Fibroblast of pulmonary artery (primary cell): ENCODE data around the gene ACSL5.

Source experiments
- DNase-seq: peaks from one replicate; pipeline ENCODE4 v3.0.0-alpha.2; 2010; ENCODE audit warnings: low read depth
- H3K4me3 ChIP-seq: replicated peaks from 2 replicates; pipeline ENCODE4 v1.5.1; 2011; ENCODE audit warnings: low read depth, mild to moderate bottlenecking, control low read depth, low read length, moderate library complexity
- CTCF ChIP-seq: IDR thresholded peaks from 2 replicates; pipeline ENCODE4 v1.5.1; 2011; ENCODE audit warnings: mild to moderate bottlenecking, control low read depth, low read length, inconsistent platforms; ENCODE audit errors: missing control alignments

The ACSL5 gene, protein sequence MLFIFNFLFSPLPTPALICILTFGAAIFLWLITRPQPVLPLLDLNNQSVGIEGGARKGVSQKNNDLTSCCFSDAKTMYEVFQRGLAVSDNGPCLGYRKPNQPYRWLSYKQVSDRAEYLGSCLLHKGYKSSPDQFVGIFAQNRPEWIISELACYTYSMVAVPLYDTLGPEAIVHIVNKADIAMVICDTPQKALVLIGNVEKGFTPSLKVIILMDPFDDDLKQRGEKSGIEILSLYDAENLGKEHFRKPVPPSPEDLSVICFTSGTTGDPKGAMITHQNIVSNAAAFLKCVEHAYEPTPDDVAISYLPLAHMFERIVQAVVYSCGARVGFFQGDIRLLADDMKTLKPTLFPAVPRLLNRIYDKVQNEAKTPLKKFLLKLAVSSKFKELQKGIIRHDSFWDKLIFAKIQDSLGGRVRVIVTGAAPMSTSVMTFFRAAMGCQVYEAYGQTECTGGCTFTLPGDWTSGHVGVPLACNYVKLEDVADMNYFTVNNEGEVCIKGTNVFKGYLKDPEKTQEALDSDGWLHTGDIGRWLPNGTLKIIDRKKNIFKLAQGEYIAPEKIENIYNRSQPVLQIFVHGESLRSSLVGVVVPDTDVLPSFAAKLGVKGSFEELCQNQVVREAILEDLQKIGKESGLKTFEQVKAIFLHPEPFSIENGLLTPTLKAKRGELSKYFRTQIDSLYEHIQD

DNA sequence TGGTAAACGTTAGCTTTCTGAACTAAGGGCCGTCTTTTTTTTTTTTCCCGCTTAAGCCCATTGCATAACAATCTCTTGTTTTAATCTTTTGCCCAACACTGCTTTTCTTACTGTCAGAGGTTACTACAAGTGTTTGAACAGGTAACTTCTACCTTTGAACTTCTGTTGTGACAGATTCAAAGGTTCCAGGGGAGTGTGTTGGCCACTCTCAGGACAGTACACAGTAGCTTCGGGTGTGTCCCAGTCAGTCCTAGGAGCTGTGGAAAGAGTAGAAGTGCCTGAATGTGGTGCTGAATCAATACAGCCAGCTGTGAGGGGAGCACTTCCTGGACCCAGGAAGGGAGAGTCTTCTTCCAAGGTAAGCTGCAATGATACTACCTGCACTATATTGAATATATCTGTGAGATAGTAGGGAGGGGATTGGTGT, at the start of gene ACSL5:
Gene ACSL5, plus strand, starts transcription at position 205 of the 427 bp plus-strand sequence. CDS start 20,831 bp downstream, outside the sequence.
- H3K4me3 ChIP-seq = no peak within 1 kb of the TSS
- no peak for TF ChIP-seq CTCF
- DNase-seq = no peak

DNA sequence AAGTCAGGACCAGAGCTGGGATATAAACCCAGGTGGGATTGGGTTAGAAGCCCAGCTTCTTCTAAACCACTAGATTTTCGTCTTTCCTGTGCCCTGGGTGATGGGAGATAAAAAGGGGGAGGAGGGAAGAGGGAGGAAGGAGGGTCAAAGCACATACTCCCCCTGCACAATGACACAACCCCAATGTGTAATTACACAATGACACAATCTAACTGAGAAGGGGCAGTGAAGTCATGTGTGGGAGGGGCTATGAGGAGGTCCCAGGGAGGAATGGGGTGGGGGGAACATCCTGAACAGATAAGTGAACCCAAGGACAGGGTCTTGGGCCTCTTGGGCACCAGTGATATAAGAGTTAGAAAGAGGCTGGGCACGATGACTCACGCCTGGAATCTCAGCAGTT, 46.2 kb upstream of the ACSL5 start:
- no peak for DNase-seq
- H3K4me3 ChIP-seq = no peak overlapping the region
- no peak for TF ChIP-seq CTCF

DNA sequence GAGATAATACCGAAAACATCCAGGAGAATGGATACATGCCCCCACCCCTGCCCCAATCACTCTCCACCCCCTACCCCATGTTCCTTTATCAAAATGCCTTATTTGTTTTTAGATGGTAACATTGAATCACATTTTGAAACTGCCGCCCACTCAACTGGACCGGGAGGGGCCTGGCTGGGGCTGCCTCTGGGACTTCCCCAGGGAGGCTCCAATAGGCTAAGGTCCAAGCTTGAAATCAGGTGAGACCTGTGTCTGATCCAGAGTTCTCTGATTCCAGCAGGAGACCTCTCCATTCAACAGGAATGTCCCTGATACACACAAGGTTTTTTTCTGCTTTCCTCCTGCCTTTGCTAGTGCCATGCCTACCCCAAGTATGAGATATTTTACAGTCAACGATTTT, 43.8 kb upstream of the ACSL5 start:
- no peak for DNase-seq
- no peak for TF ChIP-seq CTCF
- no peak overlapping the region for H3K4me3 ChIP-seq

- H3K4me3 ChIP-seq = no peak overlapping the region
- TF ChIP-seq CTCF = no peak
- DNase-seq = no peak
Measured at GRCh38 chr10:112330607-112331160, 43.2 kb upstream of the ACSL5 start.

- no peak for TF ChIP-seq CTCF
- no peak overlapping the region for H3K4me3 ChIP-seq
- no peak for DNase-seq
Measured at GRCh38 chr10:112332022-112332421, 41.9 kb upstream of the ACSL5 start.

DNA sequence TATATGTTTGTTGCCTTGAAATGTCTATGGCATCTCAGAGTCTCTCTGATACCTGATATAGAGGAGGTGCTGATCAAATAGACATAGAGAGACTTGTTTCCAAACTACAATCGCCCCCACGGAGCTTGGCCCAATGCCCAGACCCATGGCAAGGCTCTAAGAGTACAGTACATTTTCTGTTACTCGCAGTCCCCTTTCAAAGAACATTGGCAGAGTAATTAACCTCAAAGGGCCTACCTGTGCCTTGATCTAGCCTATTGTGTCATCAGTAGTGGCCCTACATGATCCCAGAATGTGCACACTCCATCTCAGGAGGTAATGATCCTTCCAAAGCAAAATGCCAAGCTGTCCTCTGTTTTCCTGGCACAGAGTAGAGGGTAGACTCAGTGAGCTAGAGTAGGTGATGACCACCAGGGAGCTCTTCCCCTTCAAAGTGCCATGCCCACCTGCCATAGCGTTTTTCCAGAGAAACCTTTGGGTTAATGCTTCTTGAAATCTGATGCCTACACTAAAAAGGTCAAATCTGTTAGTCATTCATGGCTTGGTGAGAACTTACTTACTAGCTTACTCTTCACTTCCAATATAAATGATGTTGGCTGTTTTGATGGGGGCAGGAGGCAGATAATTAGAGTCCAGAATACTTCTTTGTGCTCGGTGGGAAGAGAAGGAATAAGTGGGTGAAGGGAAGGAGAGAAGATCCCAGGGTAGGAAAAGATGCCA, 41.2 kb upstream of the ACSL5 start:
- TF ChIP-seq CTCF = no peak
- no peak for DNase-seq
- no peak overlapping the region for H3K4me3 ChIP-seq
